ENCODE measurements around the gene RFTN1. TPM values are rescaled to one million over a fixed set of nuclear protein-coding genes. Genes with fewer than 3 reads are reported as not detected.

The RFTN1 gene
- total RNA-seq, 1 experiment from 2014 or later: 4.5 TPM

- no peak for DNase-seq (ENCODE audit: unreplicated experiment)
- ChIA-PET CTCF (interaction anchor here (0.6 to 0.7 kb wide), 3 partner anchors 9 to 681 kb away, joined by 3 to 4 read pairs (median 3); no protein-coding TSS in a partner anchor), POLR2A (interaction anchor here (0.6 kb wide), 1 partner anchor 31 kb away, joined by 3 read pairs; no protein-coding TSS in a partner anchor)
- no peak overlapping the region for H3K27ac Mint-ChIP-seq (ENCODE audit: low read depth, unreplicated experiment)
- no peaks in the 10 kb centered on the region for H3K36me3 Mint-ChIP-seq (ENCODE audit: insufficient read depth, unreplicated experiment)
- TF ChIP-seq CTCF (IDR thresholded peaks at IDR 0.05; ENCODE audit: unreplicated experiment): no peak
- H3K4me3 Mint-ChIP-seq (ENCODE audit: unreplicated experiment): no peak overlapping the region
- H3K9me3 Mint-ChIP-seq (ENCODE audit: unreplicated experiment): no peaks in the 10 kb centered on the region
- BruUV-seq (replicated peaks): no TSS peak
- H3K4me1 Mint-ChIP-seq (ENCODE audit: insufficient read depth, unreplicated experiment): no peaks in the 10 kb centered on the region
- intact Hi-C loops (cut with micrococcal nuclease): no loop called here
- H3K27me3 Mint-ChIP-seq (ENCODE audit: insufficient read depth, unreplicated experiment): no peaks in the 10 kb centered on the region
Measured at GRCh38 chr3:16482194-16482769, 31.2 kb downstream of the RFTN1 start.

GRCh38 chr3:16481546-16481897 lies 32.0 kb downstream of the RFTN1 start:
- TF ChIP-seq CTCF (IDR thresholded peaks at IDR 0.05; ENCODE audit: unreplicated experiment): no peak
- intact Hi-C loops (cut with micrococcal nuclease): no loop called here
- no peak for DNase-seq (ENCODE audit: unreplicated experiment)
- Mint-ChIP-seq H3K27ac (ENCODE audit: low read depth, unreplicated experiment) (no peak overlapping the region), H3K36me3 (ENCODE audit: insufficient read depth, unreplicated experiment) (no peaks in the 10 kb centered on the region), H3K4me3 (ENCODE audit: unreplicated experiment) (no peak overlapping the region), H3K4me1 (ENCODE audit: insufficient read depth, unreplicated experiment) (no peaks in the 10 kb centered on the region), H3K9me3 (ENCODE audit: unreplicated experiment) (no peaks in the 10 kb centered on the region), H3K27me3 (ENCODE audit: insufficient read depth, unreplicated experiment) (no peaks in the 10 kb centered on the region)
- ChIA-PET POLR2A (interaction anchor here (0.6 kb wide), 1 partner anchor 31 kb away, joined by 3 read pairs; no protein-coding TSS in a partner anchor), CTCF (interaction anchor here (0.6 kb wide), 2 partner anchors 13 to 131 kb away, joined by 4 to 5 read pairs; no protein-coding TSS in a partner anchor)
- no TSS peak for BruUV-seq (replicated peaks)

GRCh38 chr3:16480861-16481545 lies 32.5 kb downstream of the RFTN1 start:
- no peaks in the 10 kb centered on the region for H3K27me3 Mint-ChIP-seq (ENCODE audit: insufficient read depth, unreplicated experiment)
- no peak for DNase-seq (ENCODE audit: unreplicated experiment)
- intact Hi-C loops (cut with micrococcal nuclease): no loop called here
- CTCF ChIA-PET: interaction anchor here (0.6 kb wide), 2 partner anchors 12 to 131 kb away, joined by 4 to 5 read pairs; no protein-coding TSS in a partner anchor
- POLR2A ChIA-PET: no interaction called here
- no peak for TF ChIP-seq CTCF (IDR thresholded peaks at IDR 0.05; ENCODE audit: unreplicated experiment)
- no peaks in the 10 kb centered on the region for H3K9me3 Mint-ChIP-seq (ENCODE audit: unreplicated experiment)
- BruUV-seq (replicated peaks): no TSS peak
- no peak overlapping the region for H3K27ac Mint-ChIP-seq (ENCODE audit: low read depth, unreplicated experiment)
- H3K4me3 Mint-ChIP-seq (ENCODE audit: unreplicated experiment): no peak overlapping the region
- no peaks in the 10 kb centered on the region for H3K36me3 Mint-ChIP-seq (ENCODE audit: insufficient read depth, unreplicated experiment)
- no peaks in the 10 kb centered on the region for H3K4me1 Mint-ChIP-seq (ENCODE audit: insufficient read depth, unreplicated experiment)

- H3K27me3 Mint-ChIP-seq (ENCODE audit: insufficient read depth, unreplicated experiment): no peaks in the 10 kb centered on the region
- H3K27ac Mint-ChIP-seq (ENCODE audit: low read depth, unreplicated experiment): no peak overlapping the region
- intact Hi-C loops (cut with micrococcal nuclease): no loop called here
- no TSS peak for BruUV-seq (replicated peaks)
- no peaks in the 10 kb centered on the region for H3K36me3 Mint-ChIP-seq (ENCODE audit: insufficient read depth, unreplicated experiment)
- no peaks in the 10 kb centered on the region for H3K4me1 Mint-ChIP-seq (ENCODE audit: insufficient read depth, unreplicated experiment)
- ChIA-PET CTCF (no interaction called here), POLR2A (no interaction called here)
- no peak for TF ChIP-seq CTCF (IDR thresholded peaks at IDR 0.05; ENCODE audit: unreplicated experiment)
- no peak overlapping the region for H3K4me3 Mint-ChIP-seq (ENCODE audit: unreplicated experiment)
- peak; percentile 36 for DNase-seq (ENCODE audit: unreplicated experiment)
- no peaks in the 10 kb centered on the region for H3K9me3 Mint-ChIP-seq (ENCODE audit: unreplicated experiment)
Measured at GRCh38 chr3:16478516-16478915, 35.0 kb downstream of the RFTN1 start.
